ENCODE measurements around the gene TIMMDC1. TPM values are rescaled to one million over a fixed set of nuclear protein-coding genes. Genes with fewer than 3 reads are reported as not detected.

The TIMMDC1 gene
- total and polyA plus RNA-seq, 4 donors, result 60.5 to 98.9 (median 87.7) TPM

DNA sequence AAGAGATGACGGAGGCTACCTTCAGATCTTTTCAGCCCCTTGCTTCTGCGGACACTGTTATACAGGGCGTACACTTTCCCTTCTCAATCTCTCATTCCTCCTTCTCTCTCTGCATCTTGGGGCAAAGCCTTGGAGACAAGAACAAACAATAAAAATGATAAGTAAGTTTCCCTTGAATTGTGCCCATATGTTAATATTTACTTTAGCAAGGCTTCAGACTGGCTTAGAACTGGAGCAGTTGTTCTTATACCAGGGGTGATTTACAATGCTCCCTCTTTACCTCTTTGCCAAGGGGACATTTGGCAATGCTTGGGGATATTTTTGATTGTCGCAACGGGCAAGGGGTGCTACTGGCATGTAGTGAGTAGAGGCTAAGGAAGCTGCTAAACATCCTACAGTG, 29.4 kb downstream of the TIMMDC1 start:
- Histone ChIP-seq H3K4me1 (ENCODE audit: control insufficient read depth in 5 of 5, insufficient read depth in 5 of 5, low read length in 5 of 5) (peaks cover 0 to 24% (median 0%) of the 10 kb centered on the region in 5 donors), H3K9ac (ENCODE audit: insufficient read depth in 1 of 2, low read length in 2 of 2) (no peak overlapping the region), H3K4me3 (no peak overlapping the region), H3K27ac (ENCODE audit: low read depth in 1 of 2, low read length in 1 of 2) (no peak overlapping the region), H3K9me3 (ENCODE audit: control insufficient read depth in 4 of 4, insufficient read depth in 3 of 4, low read length in 3 of 4) (no peaks in the 10 kb centered on the region), H3K36me3 (ENCODE audit: control insufficient read depth in 4 of 4, insufficient read depth in 4 of 4, low read length in 4 of 4) (peaks cover 0 to 12% (median 7%) of the 10 kb centered on the region in 4 donors), H3K27me3 (ENCODE audit: control insufficient read depth in 3 of 3, insufficient read depth in 3 of 3, low read length in 2 of 3) (no peaks in the 10 kb centered on the region)
- TF ChIP-seq, protein P1, sequence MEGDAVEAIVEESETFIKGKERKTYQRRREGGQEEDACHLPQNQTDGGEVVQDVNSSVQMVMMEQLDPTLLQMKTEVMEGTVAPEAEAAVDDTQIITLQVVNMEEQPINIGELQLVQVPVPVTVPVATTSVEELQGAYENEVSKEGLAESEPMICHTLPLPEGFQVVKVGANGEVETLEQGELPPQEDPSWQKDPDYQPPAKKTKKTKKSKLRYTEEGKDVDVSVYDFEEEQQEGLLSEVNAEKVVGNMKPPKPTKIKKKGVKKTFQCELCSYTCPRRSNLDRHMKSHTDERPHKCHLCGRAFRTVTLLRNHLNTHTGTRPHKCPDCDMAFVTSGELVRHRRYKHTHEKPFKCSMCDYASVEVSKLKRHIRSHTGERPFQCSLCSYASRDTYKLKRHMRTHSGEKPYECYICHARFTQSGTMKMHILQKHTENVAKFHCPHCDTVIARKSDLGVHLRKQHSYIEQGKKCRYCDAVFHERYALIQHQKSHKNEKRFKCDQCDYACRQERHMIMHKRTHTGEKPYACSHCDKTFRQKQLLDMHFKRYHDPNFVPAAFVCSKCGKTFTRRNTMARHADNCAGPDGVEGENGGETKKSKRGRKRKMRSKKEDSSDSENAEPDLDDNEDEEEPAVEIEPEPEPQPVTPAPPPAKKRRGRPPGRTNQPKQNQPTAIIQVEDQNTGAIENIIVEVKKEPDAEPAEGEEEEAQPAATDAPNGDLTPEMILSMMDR (IDR thresholded peaks at IDR 0.05; ENCODE audit: control extremely low read depth, extremely low read depth), result no peak
- ATAC-seq (ENCODE audit: insufficient read depth, low FRiP score) (no peak), DNase-seq (no peak)
- WGBS, 2 donors, result 87 to 93% methylated on average over 5 of the region's 5 CpGs

DNA sequence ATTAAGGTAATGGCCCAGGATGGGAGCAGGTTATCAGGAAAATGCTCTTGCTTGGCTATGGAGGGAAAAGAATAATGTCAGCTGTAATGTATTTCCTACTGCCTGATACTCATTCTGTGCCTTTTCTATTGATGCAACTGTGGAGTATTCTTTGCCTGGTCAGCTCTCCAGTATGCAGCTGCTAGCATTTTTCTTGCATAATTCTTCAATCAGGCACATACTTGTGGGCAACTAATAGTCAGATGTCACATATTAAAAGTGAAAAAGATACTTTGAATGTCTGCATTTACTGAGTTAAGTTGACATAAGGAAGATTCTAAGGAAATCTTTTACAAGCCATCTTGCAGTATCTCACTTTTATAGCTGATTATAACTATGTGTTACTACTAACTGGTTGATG, 31.5 kb downstream of the TIMMDC1 start:
- ATAC-seq (ENCODE audit: insufficient read depth, low FRiP score) (no peak), DNase-seq (peak in 2 of 3 donors; percentile 76 to 78)
- TF ChIP-seq, protein P1 (IDR thresholded peaks at IDR 0.05; ENCODE audit: control extremely low read depth, extremely low read depth), result no peak
- H3K4me1 ChIP-seq (ENCODE audit: control insufficient read depth in 5 of 5, insufficient read depth in 5 of 5, low read length in 5 of 5), result peaks cover 0 to 35% (median 0%) of the 10 kb centered on the region in 5 donors
- H3K27me3 ChIP-seq (ENCODE audit: control insufficient read depth in 3 of 3, insufficient read depth in 3 of 3, low read length in 2 of 3), result no peaks in the 10 kb centered on the region
- no peak overlapping the region for H3K9ac ChIP-seq (ENCODE audit: insufficient read depth in 1 of 2, low read length in 2 of 2)
- no peak overlapping the region for H3K27ac ChIP-seq (ENCODE audit: low read depth in 1 of 2, low read length in 1 of 2)
- H3K9me3 ChIP-seq (ENCODE audit: control insufficient read depth in 4 of 4, insufficient read depth in 3 of 4, low read length in 3 of 4), result no peaks in the 10 kb centered on the region
- H3K4me3 ChIP-seq, result no peak overlapping the region
- peaks cover 0 to 5% (median under 1%) of the 10 kb centered on the region in 4 donors for H3K36me3 ChIP-seq (ENCODE audit: control insufficient read depth in 4 of 4, insufficient read depth in 4 of 4, low read length in 4 of 4)

DNA sequence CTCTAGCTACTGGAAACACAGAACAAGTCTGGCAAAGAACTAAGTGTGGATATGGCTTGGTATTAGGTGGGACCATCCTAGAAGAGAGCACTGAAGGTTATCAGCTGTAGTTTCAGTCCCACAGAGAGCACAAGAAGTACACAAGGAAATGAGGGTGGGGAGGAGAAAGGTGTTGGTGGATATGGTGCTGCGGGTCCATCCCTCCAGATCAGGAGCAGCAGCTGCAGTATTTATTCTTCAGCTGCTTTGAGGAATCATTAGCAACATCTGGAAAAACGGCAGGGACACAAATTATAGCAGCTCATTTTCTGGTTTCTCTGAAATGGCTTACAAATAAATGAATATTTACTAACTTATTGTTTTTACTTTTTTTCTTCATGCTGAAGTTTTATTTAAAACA, 32.1 kb downstream of the TIMMDC1 start:
- Histone ChIP-seq H3K9me3 (ENCODE audit: control insufficient read depth in 4 of 4, insufficient read depth in 3 of 4, low read length in 3 of 4) (no peaks in the 10 kb centered on the region), H3K4me3 (no peak overlapping the region), H3K4me1 (ENCODE audit: control insufficient read depth in 5 of 5, insufficient read depth in 5 of 5, low read length in 5 of 5) (peaks cover 0 to 35% (median 0%) of the 10 kb centered on the region in 5 donors), H3K27me3 (ENCODE audit: control insufficient read depth in 3 of 3, insufficient read depth in 3 of 3, low read length in 2 of 3) (no peaks in the 10 kb centered on the region), H3K27ac (ENCODE audit: low read depth in 1 of 2, low read length in 1 of 2) (no peak overlapping the region), H3K36me3 (ENCODE audit: control insufficient read depth in 4 of 4, insufficient read depth in 4 of 4, low read length in 4 of 4) (peaks cover 0 to 5% (median under 1%) of the 10 kb centered on the region in 4 donors), H3K9ac (ENCODE audit: insufficient read depth in 1 of 2, low read length in 2 of 2) (no peak overlapping the region)
- WGBS, 2 donors, result 70 to 87% methylated on average over 2 of the region's 2 CpGs
- TF ChIP-seq, protein P1 (IDR thresholded peaks at IDR 0.05; ENCODE audit: control extremely low read depth, extremely low read depth), result no peak
- ATAC-seq (ENCODE audit: insufficient read depth, low FRiP score), result no peak
- DNase-seq, result peak; percentile 78 to 95 (median 92)

DNA sequence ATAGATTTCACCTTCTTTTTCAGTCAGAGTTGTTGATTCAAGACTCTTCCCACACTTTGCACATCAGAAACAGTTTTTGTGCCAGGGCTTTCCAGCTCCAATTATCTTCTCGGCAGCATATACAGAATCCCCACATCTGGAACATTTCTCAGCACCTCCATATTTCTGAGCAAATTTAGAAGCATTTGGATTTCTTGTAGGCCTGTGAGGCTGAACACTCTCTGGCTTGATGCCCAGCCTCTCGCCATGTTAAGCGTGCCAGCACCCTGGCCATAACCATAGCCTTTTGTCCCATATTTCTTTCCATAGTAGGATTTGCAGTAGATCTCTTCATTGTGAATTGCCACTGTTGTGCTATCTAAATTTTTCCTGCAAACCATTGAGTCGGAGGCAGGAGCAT, 32.8 kb downstream of the TIMMDC1 start:
- H3K9me3 ChIP-seq (ENCODE audit: control insufficient read depth in 4 of 4, insufficient read depth in 3 of 4, low read length in 3 of 4), result no peaks in the 10 kb centered on the region
- no peaks in the 10 kb centered on the region for H3K27me3 ChIP-seq (ENCODE audit: control insufficient read depth in 3 of 3, insufficient read depth in 3 of 3, low read length in 2 of 3)
- H3K36me3 ChIP-seq (ENCODE audit: control insufficient read depth in 4 of 4, insufficient read depth in 4 of 4, low read length in 4 of 4), result peaks cover 0 to 2% (median 0%) of the 10 kb centered on the region in 4 donors
- TF ChIP-seq, protein P1 (IDR thresholded peaks at IDR 0.05; ENCODE audit: control extremely low read depth, extremely low read depth), result no peak
- 86 to 87% methylated on average over 4 of the region's 4 CpGs for WGBS, 2 donors
- ATAC-seq (ENCODE audit: insufficient read depth, low FRiP score), result no peak
- H3K4me1 ChIP-seq (ENCODE audit: control insufficient read depth in 5 of 5, insufficient read depth in 5 of 5, low read length in 5 of 5), result peaks cover 0 to 35% (median 0%) of the 10 kb centered on the region in 5 donors
- H3K4me3 ChIP-seq, result no peak overlapping the region
- DNase-seq, result peak; percentile 87 to 97 (median 96)
- H3K27ac ChIP-seq (ENCODE audit: low read depth in 1 of 2, low read length in 1 of 2), result no peak overlapping the region
- no peak overlapping the region for H3K9ac ChIP-seq (ENCODE audit: insufficient read depth in 1 of 2, low read length in 2 of 2)

All from lung (tissue), 12 donors.